Subcutaneous abdominal adipose tissue (tissue), 5 donors: Measurements from ENCODE around the gene PLXNA4.
A peak's percentile ranks its signal among the peaks of the same experiment; 100 is the strongest.

Source experiments
- H3K27ac ChIP-seq: one replicate; pipeline ENCODE4 v1.7.0; 2013; ENCODE audit warnings: low read depth, mild to moderate bottlenecking, inconsistent platforms, low read length, moderate library complexity
- H3K27me3 ChIP-seq, 5 donors: one replicate each; pipeline ENCODE4 v1.7.0; 2013; ENCODE audit warnings: low read length in 5 of 5, inconsistent platforms in 1 of 5; ENCODE audit not compliant: control insufficient read depth in 5 of 5, insufficient read depth in 4 of 5
- H3K36me3 ChIP-seq, 5 donors: one replicate each; pipeline ENCODE4 v1.7.0; 2013; ENCODE audit warnings: low read length in 5 of 5; ENCODE audit not compliant: control insufficient read depth in 5 of 5, insufficient read depth in 5 of 5
- H3K4me1 ChIP-seq, 5 donors: one replicate each; pipeline ENCODE4 v1.7.0; 2013; ENCODE audit warnings: low read length in 5 of 5, mild to moderate bottlenecking in 3 of 5, moderate library complexity in 1 of 5; ENCODE audit not compliant: control insufficient read depth in 5 of 5, insufficient read depth in 5 of 5
- H3K4me3 ChIP-seq, 5 donors: one replicate each; pipeline ENCODE4 v1.7.0; 2013; ENCODE audit warnings: low read length in 5 of 5, low read depth in 1 of 5
- H3K9ac ChIP-seq, 5 donors: one replicate each; pipeline ENCODE4 v1.7.0; 2013; ENCODE audit warnings: low read length in 5 of 5, mild to moderate bottlenecking in 4 of 5, moderate library complexity in 3 of 5
- H3K9me3 ChIP-seq, 5 donors: one replicate each; pipeline ENCODE4 v1.7.0; 2013; ENCODE audit warnings: low read length in 5 of 5; ENCODE audit not compliant: control insufficient read depth in 5 of 5
- donor health status: healthy.
- donor health status: healthy.
- donor health status: healthy.
- donor health status: healthy.
- donor health status: healthy.

The PLXNA4 gene

DNA sequence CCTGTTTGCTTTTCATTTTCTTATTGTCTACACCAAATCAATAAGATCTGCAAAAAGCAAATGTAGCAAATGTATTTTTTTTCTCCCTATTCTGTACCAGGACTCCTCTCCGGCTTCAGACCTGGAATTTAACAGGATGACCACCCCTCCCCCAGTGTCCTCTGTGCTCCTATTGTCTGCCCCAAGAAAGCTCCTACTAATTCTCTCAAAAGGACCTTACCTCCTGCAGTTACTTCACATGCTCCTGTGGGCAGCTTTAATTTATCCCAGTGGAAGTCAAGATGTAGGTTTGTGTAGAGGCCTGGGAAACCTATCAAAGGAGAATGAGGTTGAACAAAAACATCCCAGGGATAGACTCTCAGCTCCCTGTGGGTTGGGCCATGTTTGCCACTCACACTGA lies 31.3 kb downstream of the PLXNA4 start:
- Histone ChIP-seq H3K27me3 (no peaks in the 10 kb centered on the region), H3K9ac (no peak overlapping the region), H3K4me1 (peaks cover 0 to 12% (median 8%) of the 10 kb centered on the region in 5 donors), H3K4me3 (no peak overlapping the region), H3K27ac (no peak overlapping the region), H3K9me3 (peaks cover 0 to 6% (median 5%) of the 10 kb centered on the region in 5 donors), H3K36me3 (peaks cover 0 to 20% (median 8%) of the 10 kb centered on the region in 5 donors)

- Histone ChIP-seq H3K27me3 (no peaks in the 10 kb centered on the region), H3K9me3 (peaks cover 0 to 6% (median 5%) of the 10 kb centered on the region in 5 donors), H3K4me3 (no peak overlapping the region), H3K9ac (no peak overlapping the region), H3K36me3 (peaks cover 0 to 20% (median 8%) of the 10 kb centered on the region in 5 donors), H3K27ac (no peak overlapping the region), H3K4me1 (peaks cover 0 to 12% (median 8%) of the 10 kb centered on the region in 5 donors)
Measured at GRCh38 chr7:132544025-132544424, 32.2 kb downstream of the PLXNA4 start.

DNA sequence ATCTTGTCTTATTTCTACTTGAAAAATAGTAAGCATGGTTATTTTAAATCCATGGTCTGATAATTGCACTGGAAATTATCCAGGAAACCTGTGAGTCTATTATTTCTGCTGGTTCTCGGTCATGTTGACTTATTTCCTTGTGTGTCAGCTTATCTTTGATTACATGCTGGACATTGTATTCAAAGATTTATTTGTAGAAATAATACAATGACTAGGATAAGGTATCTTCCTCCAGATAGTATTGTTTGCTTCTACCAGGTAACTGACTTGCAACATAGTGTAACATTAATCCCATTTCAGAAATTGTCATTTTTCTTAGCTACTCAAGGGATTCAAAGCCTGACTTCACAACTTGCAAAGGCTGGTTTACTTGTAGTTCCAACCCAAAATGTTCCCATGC lies 33.4 kb downstream of the PLXNA4 start:
- no peak overlapping the region for H3K4me3 ChIP-seq
- H3K27me3 ChIP-seq = no peaks in the 10 kb centered on the region
- peaks cover 0 to 7% (median 3%) of the 10 kb centered on the region in 5 donors for H3K4me1 ChIP-seq
- H3K9ac ChIP-seq = no peak overlapping the region
- no peak overlapping the region for H3K27ac ChIP-seq
- H3K9me3 ChIP-seq = peaks cover 0 to 6% (median 5%) of the 10 kb centered on the region in 5 donors
- peaks cover 0 to 20% (median 8%) of the 10 kb centered on the region in 5 donors for H3K36me3 ChIP-seq

DNA sequence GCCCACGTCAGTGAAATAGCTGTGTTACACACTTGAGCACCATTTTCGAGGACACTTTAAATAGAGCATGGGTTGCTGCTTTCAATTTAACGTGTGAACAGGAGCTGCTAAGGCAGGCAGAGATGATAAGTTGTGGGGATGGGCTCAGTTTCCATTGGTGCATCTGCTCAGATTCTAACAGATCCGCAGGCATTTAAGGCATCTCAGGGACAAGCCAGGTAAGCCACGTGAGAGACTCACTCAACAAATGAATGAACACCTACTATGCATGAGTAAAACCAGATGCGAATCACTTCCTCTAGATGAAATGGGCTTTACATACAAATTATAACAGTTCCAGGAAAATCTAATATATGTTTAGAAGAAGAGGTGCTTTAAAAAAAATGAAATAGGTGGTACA lies 34.6 kb downstream of the PLXNA4 start:
- H3K9me3 ChIP-seq = peaks cover 0 to 6% (median 5%) of the 10 kb centered on the region in 5 donors
- H3K27me3 ChIP-seq = no peaks in the 10 kb centered on the region
- no peak overlapping the region for H3K27ac ChIP-seq
- H3K4me1 ChIP-seq = peaks cover 0 to 12% (median 9%) of the 10 kb centered on the region in 5 donors
- H3K4me3 ChIP-seq = no peak overlapping the region
- no peak overlapping the region for H3K9ac ChIP-seq
- H3K36me3 ChIP-seq = peaks cover 0 to 20% (median 8%) of the 10 kb centered on the region in 5 donors

- Histone ChIP-seq H3K9ac (no peak overlapping the region), H3K27ac (no peak overlapping the region), H3K4me3 (no peak overlapping the region), H3K36me3 (peaks cover 0 to 10% (median 6%) of the 10 kb centered on the region in 5 donors), H3K4me1 (peaks cover 3 to 15% (median 13%) of the 10 kb centered on the region in 5 donors), H3K27me3 (no peaks in the 10 kb centered on the region), H3K9me3 (no peaks in the 10 kb centered on the region)
Measured at GRCh38 chr7:132537456-132538145, 38.7 kb downstream of the PLXNA4 start.

DNA sequence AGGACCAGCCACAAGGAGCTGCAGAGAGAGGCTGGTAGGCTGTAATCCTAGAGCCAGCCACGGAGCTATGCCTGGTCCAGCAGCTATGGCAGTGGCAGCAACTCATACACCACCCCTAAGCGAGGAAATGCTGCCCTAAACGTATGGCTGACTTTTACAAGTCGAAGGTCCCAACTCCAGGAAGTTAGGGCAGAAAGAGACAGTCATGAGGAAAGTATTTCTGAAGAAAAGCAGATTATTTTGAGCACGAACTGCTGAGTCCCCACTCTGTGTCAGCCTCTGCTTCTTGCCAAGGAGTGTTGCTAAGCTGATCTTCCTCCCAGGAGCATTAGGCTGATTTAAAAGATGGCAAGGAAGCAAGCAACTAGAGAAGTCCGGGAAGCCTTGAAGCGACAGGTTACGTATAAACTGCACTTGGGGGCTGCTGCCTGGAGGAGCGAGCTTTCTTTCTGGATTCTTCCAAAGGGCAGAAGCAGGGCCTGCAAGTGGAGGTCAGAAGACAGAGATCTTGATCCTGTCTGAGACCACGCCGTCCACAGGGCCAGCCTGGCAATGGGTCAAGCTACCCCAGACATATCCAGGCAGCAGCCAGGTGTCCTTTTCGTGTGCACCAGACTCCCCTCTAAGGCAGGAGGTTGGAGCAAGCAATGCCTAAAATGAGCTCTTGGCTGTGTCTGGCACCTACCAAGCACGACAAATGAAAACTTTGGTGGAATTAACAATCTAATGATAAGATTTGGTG lies 39.4 kb downstream of the PLXNA4 start:
- Histone ChIP-seq H3K36me3 (peaks cover 0 to 10% (median 4%) of the 10 kb centered on the region in 5 donors), H3K9ac (no peak overlapping the region), H3K4me1 (peaks cover 3 to 15% (median 13%) of the 10 kb centered on the region in 5 donors), H3K9me3 (no peaks in the 10 kb centered on the region), H3K27ac (no peak overlapping the region), H3K4me3 (peak overlapping the region in 1 of 5 donors; percentile 8), H3K27me3 (no peaks in the 10 kb centered on the region)

DNA sequence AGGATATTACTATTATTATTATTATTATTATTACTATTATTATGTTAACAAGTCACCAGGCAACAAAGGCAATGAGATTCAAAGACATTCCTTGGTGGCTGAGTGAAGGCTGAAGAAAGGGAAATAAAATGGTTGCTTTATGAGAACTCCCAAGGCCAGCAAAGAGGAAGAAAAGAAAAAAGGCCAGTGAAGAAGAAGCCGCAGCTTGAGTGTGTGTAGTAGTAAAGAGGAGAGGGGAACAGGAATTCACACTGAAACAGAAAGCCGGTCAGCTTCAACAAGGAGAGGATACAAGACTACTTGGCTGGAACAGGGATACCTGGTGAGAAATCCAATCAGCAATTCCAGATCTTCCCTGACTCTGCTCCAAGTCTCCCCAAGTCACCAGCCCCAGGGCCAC lies 42.4 kb downstream of the PLXNA4 start:
- Histone ChIP-seq H3K27me3 (no peaks in the 10 kb centered on the region), H3K4me1 (peaks cover 3 to 15% (median 13%) of the 10 kb centered on the region in 5 donors), H3K36me3 (peaks cover 0 to 5% (median 0%) of the 10 kb centered on the region in 5 donors), H3K27ac (no peak overlapping the region), H3K9ac (no peak overlapping the region), H3K9me3 (no peaks in the 10 kb centered on the region), H3K4me3 (no peak overlapping the region)

GRCh38 chr7:132532281-132532680 lies 44.0 kb downstream of the PLXNA4 start:
- Histone ChIP-seq H3K9ac (no peak overlapping the region), H3K4me3 (no peak overlapping the region), H3K27ac (no peak overlapping the region), H3K27me3 (no peaks in the 10 kb centered on the region), H3K4me1 (peaks cover 3 to 11% (median 9%) of the 10 kb centered on the region in 5 donors), H3K9me3 (no peaks in the 10 kb centered on the region), H3K36me3 (peaks cover 0 to 5% (median 0%) of the 10 kb centered on the region in 5 donors)

DNA sequence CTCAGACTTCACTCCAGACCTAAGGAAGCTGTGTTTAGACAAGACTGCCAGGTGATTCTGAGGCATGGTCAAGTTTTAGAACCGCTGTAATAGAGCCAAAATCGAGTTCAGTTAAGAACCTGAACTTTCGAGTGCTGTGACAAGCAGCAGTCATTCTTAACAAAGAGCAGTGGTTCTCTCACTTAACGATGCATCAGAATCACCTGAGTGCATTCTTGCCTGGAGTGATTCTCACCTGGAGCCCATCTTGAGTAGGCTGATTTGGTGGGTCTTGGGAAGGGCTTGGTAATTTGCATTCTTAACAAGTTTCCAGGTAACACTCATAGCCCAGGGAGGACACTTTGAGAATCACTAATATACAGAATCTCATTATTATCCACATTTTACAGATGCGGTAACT lies 44.7 kb downstream of the PLXNA4 start:
- no peak overlapping the region for H3K4me3 ChIP-seq
- no peaks in the 10 kb centered on the region for H3K9me3 ChIP-seq
- peaks cover 2 to 3% (median 3%) of the 10 kb centered on the region in 5 donors for H3K4me1 ChIP-seq
- H3K9ac ChIP-seq = no peak overlapping the region
- no peaks in the 10 kb centered on the region for H3K27me3 ChIP-seq
- peaks cover 0 to 5% (median 0%) of the 10 kb centered on the region in 5 donors for H3K36me3 ChIP-seq
- H3K27ac ChIP-seq = no peak overlapping the region

DNA sequence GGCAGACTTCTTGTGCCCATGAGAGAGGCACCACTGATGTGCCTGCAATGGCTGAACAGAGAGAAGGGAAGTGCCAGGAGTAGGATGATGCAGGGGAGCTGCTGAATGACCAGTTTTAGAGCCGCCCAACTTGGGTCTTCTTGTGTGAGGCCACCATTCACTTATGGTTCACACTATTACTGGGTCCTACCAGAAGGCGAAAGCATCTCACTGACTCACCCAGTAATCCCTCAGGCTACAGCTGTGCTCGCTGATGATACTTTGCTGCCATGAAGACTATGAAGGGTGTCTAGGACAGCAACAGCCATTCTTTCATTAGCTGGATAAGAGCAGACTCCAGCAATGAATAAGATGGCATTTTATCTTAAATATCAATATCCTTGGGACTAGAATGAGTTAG lies 47.6 kb downstream of the PLXNA4 start:
- Histone ChIP-seq H3K27me3 (no peaks in the 10 kb centered on the region), H3K9me3 (no peaks in the 10 kb centered on the region), H3K4me1 (no peaks in the 10 kb centered on the region), H3K4me3 (no peak overlapping the region), H3K9ac (no peak overlapping the region), H3K36me3 (no peaks in the 10 kb centered on the region), H3K27ac (no peak overlapping the region)
